KOPT-K1 (cell line): ENCODE data around the gene SLC5A2.
"Not testable (repeated sequence)": the region's sequence is repeated elsewhere in the genome, so short reads cannot be mapped to it uniquely, and the experiment has no call there.

Experiments
- H3K27ac ChIP-seq: fragments of 200-600 bp; sonication (generic); 2 replicates; pipeline ENCODE4 v1.5.1; 2016; ENCODE audit warnings: antibody characterized with exemption, mild to moderate bottlenecking, low read depth, low read length; ENCODE audit not compliant: poor library complexity, severe bottlenecking
- H3K36me3 ChIP-seq: fragments of 200-600 bp; sonication (generic); 2 replicates; pipeline ENCODE4 v1.5.1; 2017; ENCODE audit warnings: antibody characterized with exemption, mild to moderate bottlenecking, low read length, moderate library complexity; ENCODE audit not compliant: insufficient read depth
- H3K9me3 ChIP-seq: fragments of 200-600 bp; sonication (generic); 2 replicates; pipeline ENCODE4 v1.5.1; 2017; ENCODE audit warnings: antibody characterized with exemption, low read length, mild to moderate bottlenecking; ENCODE audit not compliant: insufficient read depth, poor library complexity, severe bottlenecking

Gene SLC5A2

GRCh38 chr16:31493506-31494125 is 10.7 kb downstream of the SLC5A2 start:
- Histone ChIP-seq H3K27ac (no peak overlapping the region), H3K9me3 (no peaks in the 10 kb centered on the region), H3K36me3 (peaks cover 69% of the 10 kb centered on the region)

GRCh38 chr16:31496670-31497069 is 13.7 kb downstream of the SLC5A2 start:
- H3K9me3 ChIP-seq: no peaks in the 10 kb centered on the region
- H3K27ac ChIP-seq: no peak overlapping the region
- H3K36me3 ChIP-seq: peaks cover 72% of the 10 kb centered on the region

DNA sequence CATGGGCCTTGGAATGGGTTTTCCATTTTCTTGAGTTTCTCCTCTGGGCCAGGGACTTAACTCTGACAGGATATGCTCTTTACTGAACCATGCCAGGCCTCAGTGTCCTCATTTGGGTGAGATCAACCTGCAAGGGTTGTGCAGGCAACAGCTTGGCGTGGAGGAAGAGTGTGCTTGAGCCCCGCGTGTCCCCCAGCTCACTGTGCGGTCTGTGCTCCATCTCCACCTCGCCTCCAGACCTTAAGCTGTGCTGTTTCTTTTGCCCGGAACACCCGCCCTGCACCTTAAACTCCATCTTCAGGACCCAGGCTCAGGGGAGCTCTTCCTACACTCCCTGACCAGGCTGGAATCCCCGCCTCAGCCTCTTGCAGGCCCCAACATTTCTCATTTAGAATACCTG is 15.6 kb downstream of the SLC5A2 start:
- Histone ChIP-seq H3K27ac (no peak overlapping the region), H3K9me3 (no peaks in the 10 kb centered on the region), H3K36me3 (peaks cover 54% of the 10 kb centered on the region)

GRCh38 chr16:31499928-31500327 is 17.0 kb downstream of the SLC5A2 start:
- Histone ChIP-seq H3K27ac (no peak overlapping the region), H3K9me3 (no peaks in the 10 kb centered on the region), H3K36me3 (peaks cover 45% of the 10 kb centered on the region)

DNA sequence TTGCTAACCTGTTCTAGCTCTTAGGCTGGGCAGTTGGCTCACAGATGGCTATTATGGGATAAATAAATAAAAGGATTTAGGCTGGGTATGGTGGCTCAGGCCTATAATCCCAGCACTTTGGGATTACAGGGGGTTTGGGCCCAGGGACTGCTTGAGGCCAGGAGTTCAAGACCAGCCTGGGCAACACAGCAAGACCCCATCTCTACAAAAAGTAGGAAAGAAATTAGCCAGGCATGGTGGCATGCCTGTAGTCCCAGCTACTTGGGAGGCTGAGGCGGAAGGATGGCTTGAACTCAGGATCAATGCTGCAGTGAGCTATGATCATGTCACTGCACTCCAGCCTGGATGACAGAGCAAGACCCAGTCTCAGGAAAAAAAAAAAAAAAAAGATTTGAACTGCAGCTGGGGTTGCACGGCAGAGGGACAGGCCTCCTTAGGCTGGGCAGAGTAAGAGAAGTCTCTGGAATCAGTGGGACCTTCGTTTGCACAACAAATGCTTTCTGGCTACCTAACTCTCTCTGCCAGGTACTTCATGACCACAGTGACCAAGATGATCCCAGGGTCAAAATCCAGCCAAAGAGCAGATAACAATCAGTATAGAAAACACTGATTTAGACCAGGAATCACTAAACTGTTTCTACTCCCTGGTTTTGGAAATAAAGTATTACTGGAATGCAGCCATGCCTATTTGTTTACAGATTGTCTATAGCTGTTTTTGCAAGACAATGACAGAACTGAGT is 18.5 kb downstream of the SLC5A2 start:
- Histone ChIP-seq H3K36me3 (peaks cover 36% of the 10 kb centered on the region), H3K27ac (no peak overlapping the region), H3K9me3 (no peaks in the 10 kb centered on the region)

- Histone ChIP-seq H3K9me3 (no peaks in the 10 kb centered on the region), H3K27ac (no peak overlapping the region), H3K36me3 (peaks cover 31% of the 10 kb centered on the region)
Observed at GRCh38 chr16:31501966-31502348, 19.0 kb downstream of the SLC5A2 start.

DNA sequence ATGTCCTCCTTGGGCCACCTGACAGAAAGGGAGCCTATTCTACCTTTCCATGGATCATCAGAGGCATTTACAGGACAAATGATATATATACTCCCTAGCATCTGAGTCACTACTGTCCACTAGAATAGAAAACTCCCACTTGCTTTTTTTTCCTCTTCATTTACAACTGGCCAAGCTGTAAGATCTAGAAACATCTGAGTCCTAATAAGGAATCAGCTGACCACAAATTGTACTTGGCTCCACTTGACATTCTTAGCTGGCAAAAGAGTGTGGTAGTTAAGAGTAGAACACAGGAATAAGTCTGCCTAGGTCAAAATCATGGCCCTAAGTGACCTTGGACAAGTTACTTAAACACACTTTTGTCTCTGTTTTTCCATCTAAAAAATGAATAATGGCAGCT is 20.1 kb downstream of the SLC5A2 start:
- Histone ChIP-seq H3K36me3 (peaks cover 24% of the 10 kb centered on the region), H3K9me3 (no peaks in the 10 kb centered on the region), H3K27ac (no peak overlapping the region)

- not testable (repeated sequence) for H3K9me3 ChIP-seq, H3K27ac ChIP-seq
- H3K36me3 ChIP-seq: peaks cover 18% of the 10 kb centered on the region
Observed at GRCh38 chr16:31503555-31503954, 20.6 kb downstream of the SLC5A2 start.

- H3K36me3 ChIP-seq: peaks cover 12% of the 10 kb centered on the region; the same call in 1 of the 2 replicates
- no peaks in the 10 kb centered on the region for H3K9me3 ChIP-seq
- H3K27ac ChIP-seq: no peak overlapping the region
Observed at GRCh38 chr16:31504159-31504558, 21.2 kb downstream of the SLC5A2 start.

GRCh38 chr16:31505483-31505882 is 22.6 kb downstream of the SLC5A2 start:
- no peak overlapping the region for H3K27ac ChIP-seq
- 0 out of 2 replicates have a peak, but pooled peaks cover under 1% of the 10 kb centered on the region for H3K36me3 ChIP-seq
- no peaks in the 10 kb centered on the region for H3K9me3 ChIP-seq

DNA sequence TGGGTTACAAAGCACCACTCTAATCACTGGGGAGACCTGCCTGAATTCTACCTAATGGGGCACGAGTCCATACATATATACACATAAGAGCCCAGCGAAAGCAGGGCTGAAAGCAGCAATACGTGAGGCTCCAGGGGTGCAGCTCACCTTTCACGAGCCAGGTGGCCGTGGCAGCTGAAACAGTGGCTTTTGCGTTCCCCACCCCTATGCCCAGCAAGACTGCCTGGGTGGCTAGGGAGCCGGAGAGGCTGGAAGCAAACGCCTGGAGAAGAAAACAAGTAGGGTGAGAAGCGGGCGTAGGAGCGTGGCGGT is 24.6 kb downstream of the SLC5A2 start:
- Histone ChIP-seq H3K36me3 (no peaks in the 10 kb centered on the region), H3K9me3 (peaks cover 1% of the 10 kb centered on the region), H3K27ac (peak overlapping the region; percentile 77)

DNA sequence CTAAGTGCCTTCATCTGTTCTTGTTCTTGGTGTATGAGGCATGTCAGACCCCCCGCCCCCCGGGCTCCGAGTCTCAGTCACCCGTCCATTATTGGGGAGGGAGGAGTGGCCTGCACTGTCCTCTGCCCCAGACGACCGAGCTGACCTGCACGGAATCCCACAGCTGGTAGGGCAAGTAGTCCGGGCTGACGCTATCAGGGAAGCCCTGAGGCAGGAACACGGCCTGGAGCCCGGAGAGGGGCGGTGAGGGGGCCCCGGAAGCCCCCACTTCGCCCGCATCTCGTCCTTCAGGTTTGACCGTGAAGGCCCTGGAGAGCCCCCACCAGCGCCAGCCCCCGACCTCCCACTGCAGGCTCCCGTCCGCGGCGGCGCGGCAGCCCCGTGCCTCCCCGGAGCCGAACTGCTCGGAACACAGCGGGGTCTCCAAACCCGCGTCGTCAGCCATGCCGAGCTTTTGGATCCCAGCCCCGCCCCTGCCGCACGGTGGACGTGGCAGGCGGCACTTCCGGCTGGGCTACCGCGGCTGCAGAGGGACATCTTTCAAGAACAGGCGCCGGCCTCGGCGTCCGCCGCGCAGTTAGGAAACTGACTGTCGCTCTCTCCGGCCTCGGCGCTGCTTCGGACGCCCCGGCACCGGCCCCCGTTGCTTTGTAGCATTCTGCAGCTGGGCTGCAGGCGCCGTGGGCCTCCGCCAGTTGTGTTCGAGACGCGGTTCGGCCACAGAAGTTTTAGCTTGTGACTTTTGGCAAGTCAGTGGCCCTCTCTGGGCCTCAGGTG is 25.2 kb downstream of the SLC5A2 start, which contains the start of gene RUSF1:
Gene RUSF1 (minus strand): TSS at position 463 of the 777 bp plus-strand sequence. CDS start 18 bp downstream, at position 445.
- H3K36me3 ChIP-seq: no peaks in the 10 kb centered on the region
- peaks cover 7% of the 10 kb centered on the region for H3K9me3 ChIP-seq
- peak within 1 kb of the TSS; percentile 77 for H3K27ac ChIP-seq

- Histone ChIP-seq H3K9me3 (peaks cover 10% of the 10 kb centered on the region), H3K36me3 (no peaks in the 10 kb centered on the region), H3K27ac (peak overlapping the region; percentile 77)
Observed at GRCh38 chr16:31508706-31509195, 25.8 kb downstream of the SLC5A2 start.

- Histone ChIP-seq H3K27ac (no peak overlapping the region), H3K9me3 (peaks cover 27% of the 10 kb centered on the region)
Observed at GRCh38 chr16:31513126-31513525, 30.2 kb downstream of the SLC5A2 start.

DNA sequence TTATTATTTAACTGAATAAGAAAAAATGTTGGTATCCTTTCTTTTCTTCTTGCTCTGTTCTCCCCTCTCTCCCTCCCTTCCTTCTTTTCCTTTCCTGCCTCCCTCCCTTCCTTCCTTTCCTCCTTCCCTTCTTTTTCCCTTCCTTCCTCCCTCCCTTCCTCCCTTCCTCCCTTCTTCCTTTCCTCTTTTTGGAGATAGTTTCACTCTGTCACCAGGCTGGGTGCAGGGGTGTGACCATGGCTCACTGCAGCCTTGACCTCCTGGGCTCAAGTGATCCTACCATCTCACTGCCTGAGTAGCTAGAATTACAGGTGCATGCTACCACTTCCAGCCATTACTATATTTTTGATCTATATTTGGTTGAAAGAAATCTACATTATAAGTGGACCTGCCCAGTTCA is 31.0 kb downstream of the SLC5A2 start:
- H3K36me3 ChIP-seq: no peaks in the 10 kb centered on the region
- no peak overlapping the region for H3K27ac ChIP-seq
- H3K9me3 ChIP-seq: peaks cover 30% of the 10 kb centered on the region

More at GRCh38 chr16:31513126-31513525, 30.2 kb downstream of the SLC5A2 start:
- no peaks in the 10 kb centered on the region for H3K36me3 ChIP-seq
